Measurements from ENCODE around the gene B3GLCT.

DNA sequence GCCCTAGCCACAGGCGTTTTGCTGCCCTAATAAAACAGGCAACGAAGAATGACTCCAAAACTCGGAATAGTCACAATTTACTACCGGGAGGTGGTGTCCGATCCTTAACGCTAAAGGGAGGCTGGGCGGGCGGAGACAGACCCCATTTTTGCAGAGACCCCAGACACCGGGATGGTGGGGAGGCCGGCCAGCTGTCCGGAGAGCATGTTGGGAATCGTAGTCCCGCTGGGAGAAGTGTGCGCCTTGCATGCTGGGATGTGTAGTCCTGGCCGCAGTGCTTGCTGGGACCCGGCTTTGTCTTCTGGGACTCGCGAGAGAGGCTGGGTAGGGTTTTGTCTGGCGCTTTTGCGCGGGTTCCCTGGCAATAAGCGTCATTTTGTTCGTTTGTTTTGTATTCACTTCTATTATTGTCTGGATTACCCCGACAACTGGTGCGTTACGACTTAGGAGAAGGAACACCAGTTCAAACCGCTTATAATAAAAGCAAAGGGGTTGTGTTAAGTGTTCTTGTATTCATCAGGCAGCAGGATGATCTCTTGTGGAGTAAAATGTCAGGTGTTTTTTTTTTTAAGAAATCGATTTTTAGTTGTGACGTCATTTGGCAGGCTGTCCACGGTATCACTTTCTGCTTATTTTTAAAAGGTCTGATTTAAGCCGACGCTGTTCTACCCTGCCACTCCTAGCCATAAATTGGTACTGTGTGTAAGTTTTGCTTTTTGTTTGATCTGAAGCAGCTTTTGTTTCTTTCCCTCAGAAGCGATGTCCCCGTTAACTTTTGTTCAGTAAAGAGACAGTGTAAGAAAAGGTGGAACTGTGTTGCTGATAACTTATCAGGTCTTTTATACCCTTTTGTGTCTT is 37.4 kb upstream of the B3GLCT start:
- TF ChIP-seq, protein P1, sequence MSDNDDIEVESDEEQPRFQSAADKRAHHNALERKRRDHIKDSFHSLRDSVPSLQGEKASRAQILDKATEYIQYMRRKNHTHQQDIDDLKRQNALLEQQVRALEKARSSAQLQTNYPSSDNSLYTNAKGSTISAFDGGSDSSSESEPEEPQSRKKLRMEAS (IDR thresholded peaks at IDR 0.05; ENCODE audit: insufficient read depth, insufficient read length): peak; percentile 21
- TF ChIP-seq, protein P2, sequence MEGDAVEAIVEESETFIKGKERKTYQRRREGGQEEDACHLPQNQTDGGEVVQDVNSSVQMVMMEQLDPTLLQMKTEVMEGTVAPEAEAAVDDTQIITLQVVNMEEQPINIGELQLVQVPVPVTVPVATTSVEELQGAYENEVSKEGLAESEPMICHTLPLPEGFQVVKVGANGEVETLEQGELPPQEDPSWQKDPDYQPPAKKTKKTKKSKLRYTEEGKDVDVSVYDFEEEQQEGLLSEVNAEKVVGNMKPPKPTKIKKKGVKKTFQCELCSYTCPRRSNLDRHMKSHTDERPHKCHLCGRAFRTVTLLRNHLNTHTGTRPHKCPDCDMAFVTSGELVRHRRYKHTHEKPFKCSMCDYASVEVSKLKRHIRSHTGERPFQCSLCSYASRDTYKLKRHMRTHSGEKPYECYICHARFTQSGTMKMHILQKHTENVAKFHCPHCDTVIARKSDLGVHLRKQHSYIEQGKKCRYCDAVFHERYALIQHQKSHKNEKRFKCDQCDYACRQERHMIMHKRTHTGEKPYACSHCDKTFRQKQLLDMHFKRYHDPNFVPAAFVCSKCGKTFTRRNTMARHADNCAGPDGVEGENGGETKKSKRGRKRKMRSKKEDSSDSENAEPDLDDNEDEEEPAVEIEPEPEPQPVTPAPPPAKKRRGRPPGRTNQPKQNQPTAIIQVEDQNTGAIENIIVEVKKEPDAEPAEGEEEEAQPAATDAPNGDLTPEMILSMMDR (IDR thresholded peaks at IDR 0.05; ENCODE audit: extremely low read depth in 1 of 2, insufficient read depth in 1 of 2, low read depth in 1 of 2, low read length in 2 of 2): no peak
- TF ChIP-seq POLR2A (IDR thresholded peaks at IDR 0.05; ENCODE audit: low read depth, low read length) (peak; percentile 81), JUN (IDR thresholded peaks at IDR 0.05; ENCODE audit: borderline replicate concordance, insufficient read depth, insufficient read length, low read depth) (peak; percentile 53), GATA2 (IDR thresholded peaks at IDR 0.05; ENCODE audit: insufficient read depth, insufficient read length, low read depth, low read length) (no peak), POLR2AphosphoS5 (IDR thresholded peaks at IDR 0.05; ENCODE audit: insufficient read depth, low read depth, low read length) (peak; percentile 38)

All from endothelial cell of umbilical vein (primary cell).